Measurements from ENCODE around the gene BCAS3. TPM values are rescaled to one million over a fixed set of nuclear protein-coding genes. Genes with fewer than 3 reads are reported as not detected.

The BCAS3 gene
- polyA plus RNA-seq, 1 donor from 2014 or later: 23.2 TPM

- no peak overlapping the region for H3K4me3 Mint-ChIP-seq
- H3K27ac Mint-ChIP-seq: no peak overlapping the region
- no peaks in the 10 kb centered on the region for H3K27me3 Mint-ChIP-seq
- H3K9me3 Mint-ChIP-seq: peaks cover 0 to 2% (median 1%) of the 10 kb centered on the region in 3 donors
- H3K4me1 Mint-ChIP-seq: no peaks in the 10 kb centered on the region
- peaks cover 11% of the 10 kb centered on the region for H3K36me3 Mint-ChIP-seq
Measured at GRCh38 chr17:61084260-61084659, 406.6 kb downstream of the BCAS3 start.

GRCh38 chr17:61087024-61087423 lies 409.4 kb downstream of the BCAS3 start:
- Mint-ChIP-seq H3K27ac (no peak overlapping the region), H3K4me1 (no peaks in the 10 kb centered on the region), H3K27me3 (no peaks in the 10 kb centered on the region), H3K4me3 (no peak overlapping the region), H3K36me3 (peaks cover 16% of the 10 kb centered on the region), H3K9me3 (peaks cover 4 to 9% (median 5%) of the 10 kb centered on the region in 3 donors)

GRCh38 chr17:61088556-61088955 lies 410.9 kb downstream of the BCAS3 start:
- no peak overlapping the region for H3K4me3 Mint-ChIP-seq
- H3K4me1 Mint-ChIP-seq: no peaks in the 10 kb centered on the region
- H3K9me3 Mint-ChIP-seq: peaks cover 4 to 14% (median 8%) of the 10 kb centered on the region in 3 donors
- H3K36me3 Mint-ChIP-seq: peaks cover 20% of the 10 kb centered on the region
- no peak overlapping the region for H3K27ac Mint-ChIP-seq
- no peaks in the 10 kb centered on the region for H3K27me3 Mint-ChIP-seq

GRCh38 chr17:61091096-61091495 lies 413.4 kb downstream of the BCAS3 start:
- H3K36me3 Mint-ChIP-seq: peaks cover 18% of the 10 kb centered on the region
- H3K27ac Mint-ChIP-seq: no peak overlapping the region
- no peaks in the 10 kb centered on the region for H3K27me3 Mint-ChIP-seq
- H3K9me3 Mint-ChIP-seq: peaks cover 4 to 14% (median 8%) of the 10 kb centered on the region in 3 donors
- no peaks in the 10 kb centered on the region for H3K4me1 Mint-ChIP-seq
- no peak overlapping the region for H3K4me3 Mint-ChIP-seq

GRCh38 chr17:61097781-61098180 lies 420.1 kb downstream of the BCAS3 start:
- Mint-ChIP-seq H3K27ac (no peak overlapping the region), H3K9me3 (peaks cover 0 to 6% (median 0%) of the 10 kb centered on the region in 3 donors), H3K4me3 (no peak overlapping the region), H3K27me3 (no peaks in the 10 kb centered on the region), H3K36me3 (peaks cover 10% of the 10 kb centered on the region), H3K4me1 (no peaks in the 10 kb centered on the region)

- Mint-ChIP-seq H3K4me1 (no peaks in the 10 kb centered on the region), H3K9me3 (peaks cover 0 to 2% (median 0%) of the 10 kb centered on the region in 3 donors), H3K36me3 (peaks cover 10% of the 10 kb centered on the region), H3K27me3 (no peaks in the 10 kb centered on the region), H3K27ac (no peak overlapping the region), H3K4me3 (no peak overlapping the region)
Measured at GRCh38 chr17:61106354-61106753, 428.7 kb downstream of the BCAS3 start.

- Mint-ChIP-seq H3K4me1 (no peaks in the 10 kb centered on the region), H3K9me3 (peaks cover 4 to 9% (median 4%) of the 10 kb centered on the region in 3 donors), H3K4me3 (no peak overlapping the region), H3K36me3 (peaks cover 4% of the 10 kb centered on the region), H3K27ac (peak overlapping the region in 1 of 3 donors; percentile 7), H3K27me3 (no peaks in the 10 kb centered on the region)
Measured at GRCh38 chr17:61116577-61116976, 438.9 kb downstream of the BCAS3 start.

- Mint-ChIP-seq H3K4me3 (no peak overlapping the region), H3K27me3 (no peaks in the 10 kb centered on the region), H3K4me1 (no peaks in the 10 kb centered on the region), H3K36me3 (peaks cover 4% of the 10 kb centered on the region), H3K9me3 (peaks cover 4 to 9% (median 4%) of the 10 kb centered on the region in 3 donors), H3K27ac (no peak overlapping the region)
Measured at GRCh38 chr17:61117983-61118382, 440.3 kb downstream of the BCAS3 start.

GRCh38 chr17:61118871-61119270 lies 441.2 kb downstream of the BCAS3 start:
- Mint-ChIP-seq H3K36me3 (peaks cover 4% of the 10 kb centered on the region), H3K27ac (no peak overlapping the region), H3K4me3 (no peak overlapping the region), H3K9me3 (peaks cover 4 to 9% (median 4%) of the 10 kb centered on the region in 3 donors), H3K27me3 (no peaks in the 10 kb centered on the region), H3K4me1 (no peaks in the 10 kb centered on the region)

- H3K36me3 Mint-ChIP-seq: peaks cover 3% of the 10 kb centered on the region
- no peaks in the 10 kb centered on the region for H3K9me3 Mint-ChIP-seq
- no peaks in the 10 kb centered on the region for H3K4me1 Mint-ChIP-seq
- no peak overlapping the region for H3K4me3 Mint-ChIP-seq
- no peak overlapping the region for H3K27ac Mint-ChIP-seq
- H3K27me3 Mint-ChIP-seq: no peaks in the 10 kb centered on the region
Measured at GRCh38 chr17:61122326-61122913, 444.8 kb downstream of the BCAS3 start.

GRCh38 chr17:61124562-61124961 lies 446.9 kb downstream of the BCAS3 start:
- Mint-ChIP-seq H3K4me3 (no peak overlapping the region), H3K36me3 (peaks cover 3% of the 10 kb centered on the region)

GRCh38 chr17:61126473-61127249 lies 449.0 kb downstream of the BCAS3 start:
- H3K36me3 Mint-ChIP-seq: peaks cover 3% of the 10 kb centered on the region
- no peak overlapping the region for H3K27ac Mint-ChIP-seq
- H3K4me3 Mint-ChIP-seq: no peak overlapping the region
- H3K9me3 Mint-ChIP-seq: no peaks in the 10 kb centered on the region
- H3K4me1 Mint-ChIP-seq: peaks cover 0 to 3% (median 0%) of the 10 kb centered on the region in 3 donors
- H3K27me3 Mint-ChIP-seq: no peaks in the 10 kb centered on the region

More at GRCh38 chr17:61124562-61124961, 446.9 kb downstream of the BCAS3 start:
- Mint-ChIP-seq H3K27me3 (no peaks in the 10 kb centered on the region), H3K4me1 (peaks cover 0 to 3% (median 0%) of the 10 kb centered on the region in 3 donors), H3K9me3 (no peaks in the 10 kb centered on the region), H3K27ac (no peak overlapping the region)

GRCh38 chr17:61127960-61128359 lies 450.3 kb downstream of the BCAS3 start:
- Mint-ChIP-seq H3K27ac (no peak overlapping the region), H3K4me3 (peak overlapping the region in 1 of 4 donors; percentile 60), H3K9me3 (no peaks in the 10 kb centered on the region), H3K27me3 (no peaks in the 10 kb centered on the region), H3K36me3 (peaks cover 6% of the 10 kb centered on the region), H3K4me1 (peaks cover 0 to 3% (median 0%) of the 10 kb centered on the region in 3 donors)

GRCh38 chr17:61128661-61129115 lies 451.0 kb downstream of the BCAS3 start:
- H3K9me3 Mint-ChIP-seq: no peaks in the 10 kb centered on the region
- H3K27ac Mint-ChIP-seq: no peak overlapping the region
- H3K27me3 Mint-ChIP-seq: no peaks in the 10 kb centered on the region
- H3K4me3 Mint-ChIP-seq: no peak overlapping the region
- H3K36me3 Mint-ChIP-seq: peaks cover 6% of the 10 kb centered on the region
- peaks cover 0 to 3% (median 0%) of the 10 kb centered on the region in 3 donors for H3K4me1 Mint-ChIP-seq
